Nephron (organoid): ENCODE measurements around the gene KMT5B.

Source experiments
- H3K27ac Mint-ChIP-seq, 3 experiments: 2 replicates each; pipeline ENCODE4 v1.8.0; 2020; ENCODE audit warnings: mixed read lengths in 3 of 3, mild to moderate bottlenecking in 2 of 3, moderate library complexity in 1 of 3
- H3K27me3 Mint-ChIP-seq: 2 replicates; pipeline ENCODE4 v1.8.0; 2021; ENCODE audit warnings: low read depth, mild to moderate bottlenecking, moderate library complexity, mixed read lengths
- H3K36me3 Mint-ChIP-seq: 2 replicates; pipeline ENCODE4 v1.8.0; 2020; ENCODE audit warnings: low read depth, mixed read lengths
- H3K4me1 Mint-ChIP-seq: 2 replicates; pipeline ENCODE4 v1.8.0; 2020; ENCODE audit warnings: mixed read lengths
- H3K4me3 Mint-ChIP-seq, 3 experiments: 2 replicates each; pipeline ENCODE4 v1.8.0; 2020; ENCODE audit warnings: mild to moderate bottlenecking in 3 of 3, mixed read lengths in 3 of 3, moderate library complexity in 2 of 3
- H3K9me3 Mint-ChIP-seq: 2 replicates; pipeline ENCODE4 v1.8.0; 2020; ENCODE audit warnings: mixed read lengths
- TF ChIP-seq, protein P1 (sequence below), 3 experiments: fragments of 200-600 bp; sonication (generic); IDR thresholded peaks; one replicate each; pipeline ENCODE4 v1.5.0; 2021; ENCODE audit warnings: antibody characterized with exemption in 3 of 3; ENCODE audit not compliant: unreplicated experiment in 3 of 3

KMT5B gene

DNA sequence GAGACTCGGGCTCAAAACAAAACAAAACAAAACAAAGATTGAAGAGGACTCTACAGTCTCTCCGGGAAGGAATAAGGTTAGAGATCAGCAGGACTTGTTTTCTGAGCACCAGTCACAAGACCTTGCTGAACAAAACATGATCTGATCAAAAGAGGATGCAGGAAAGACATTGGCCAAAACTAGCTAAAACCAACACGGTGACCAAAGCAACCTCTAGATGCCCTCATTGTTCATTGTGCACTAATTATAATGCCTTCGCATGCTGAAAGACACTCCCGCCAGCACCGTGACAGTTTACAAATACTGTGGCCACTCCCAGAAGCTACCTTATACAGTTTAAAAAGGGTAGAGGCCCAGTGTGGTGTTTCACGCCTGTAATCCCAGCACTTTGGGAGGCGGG is 76.2 kb downstream of the KMT5B start:
- peaks cover 32% of the 10 kb centered on the region for H3K9me3 Mint-ChIP-seq
- H3K27ac Mint-ChIP-seq = no peak overlapping the region
- H3K4me3 Mint-ChIP-seq = no peak overlapping the region
- TF ChIP-seq, protein P1, sequence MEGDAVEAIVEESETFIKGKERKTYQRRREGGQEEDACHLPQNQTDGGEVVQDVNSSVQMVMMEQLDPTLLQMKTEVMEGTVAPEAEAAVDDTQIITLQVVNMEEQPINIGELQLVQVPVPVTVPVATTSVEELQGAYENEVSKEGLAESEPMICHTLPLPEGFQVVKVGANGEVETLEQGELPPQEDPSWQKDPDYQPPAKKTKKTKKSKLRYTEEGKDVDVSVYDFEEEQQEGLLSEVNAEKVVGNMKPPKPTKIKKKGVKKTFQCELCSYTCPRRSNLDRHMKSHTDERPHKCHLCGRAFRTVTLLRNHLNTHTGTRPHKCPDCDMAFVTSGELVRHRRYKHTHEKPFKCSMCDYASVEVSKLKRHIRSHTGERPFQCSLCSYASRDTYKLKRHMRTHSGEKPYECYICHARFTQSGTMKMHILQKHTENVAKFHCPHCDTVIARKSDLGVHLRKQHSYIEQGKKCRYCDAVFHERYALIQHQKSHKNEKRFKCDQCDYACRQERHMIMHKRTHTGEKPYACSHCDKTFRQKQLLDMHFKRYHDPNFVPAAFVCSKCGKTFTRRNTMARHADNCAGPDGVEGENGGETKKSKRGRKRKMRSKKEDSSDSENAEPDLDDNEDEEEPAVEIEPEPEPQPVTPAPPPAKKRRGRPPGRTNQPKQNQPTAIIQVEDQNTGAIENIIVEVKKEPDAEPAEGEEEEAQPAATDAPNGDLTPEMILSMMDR (IDR thresholded peaks at IDR 0.05; ENCODE audit: unreplicated experiment in 3 of 3) = no peak
- peaks cover 23% of the 10 kb centered on the region for H3K36me3 Mint-ChIP-seq
- peaks cover 15% of the 10 kb centered on the region for H3K4me1 Mint-ChIP-seq
- H3K27me3 Mint-ChIP-seq = peaks cover 11% of the 10 kb centered on the region

DNA sequence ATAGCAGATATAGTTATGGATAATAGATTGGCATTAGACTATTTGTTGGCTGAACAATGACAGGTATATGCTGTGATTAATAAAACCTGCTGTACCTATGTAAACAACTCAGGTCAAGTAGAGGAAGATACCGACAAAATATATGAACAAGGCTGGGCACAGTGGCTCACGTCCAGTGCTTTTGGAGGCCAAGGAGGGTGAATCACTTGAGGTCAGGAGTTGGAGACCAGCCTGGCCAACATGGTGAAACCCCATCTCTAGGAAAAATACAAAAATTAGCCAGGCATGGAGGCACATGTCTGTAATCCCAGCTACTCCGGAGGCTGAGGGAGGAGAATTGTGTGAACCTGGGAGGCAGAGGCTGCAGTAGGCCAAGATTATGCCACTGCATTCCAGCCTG is 77.9 kb downstream of the KMT5B start:
- no peak overlapping the region for H3K4me3 Mint-ChIP-seq
- H3K4me1 Mint-ChIP-seq = peaks cover 11% of the 10 kb centered on the region
- peaks cover 36% of the 10 kb centered on the region for H3K9me3 Mint-ChIP-seq
- no peak overlapping the region for H3K27ac Mint-ChIP-seq
- peaks cover 24% of the 10 kb centered on the region for H3K36me3 Mint-ChIP-seq
- TF ChIP-seq, protein P1 (IDR thresholded peaks at IDR 0.05; ENCODE audit: unreplicated experiment in 3 of 3) = no peak
- H3K27me3 Mint-ChIP-seq = peaks cover 7% of the 10 kb centered on the region

DNA sequence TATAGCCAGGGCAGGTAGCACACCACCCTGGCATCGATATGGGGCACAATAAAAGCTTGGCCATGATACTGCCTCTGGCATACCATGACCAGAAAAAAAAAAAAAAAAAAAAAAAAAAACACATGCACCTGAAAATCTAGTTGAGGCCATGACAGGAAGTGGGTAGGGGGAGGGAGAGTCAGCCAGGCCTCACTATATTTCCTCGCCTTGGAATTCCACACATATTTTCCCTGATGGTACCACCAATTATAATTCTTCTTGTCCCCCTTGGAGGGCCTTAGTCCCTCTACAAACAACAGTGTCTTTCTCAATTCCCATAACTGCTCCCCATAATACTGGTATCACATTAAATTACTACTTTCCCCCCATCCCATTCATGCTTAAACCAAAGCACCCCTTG is 79.3 kb downstream of the KMT5B start:
- Mint-ChIP-seq H3K36me3 (peaks cover 24% of the 10 kb centered on the region), H3K9me3 (peaks cover 42% of the 10 kb centered on the region), H3K27me3 (peaks cover 9% of the 10 kb centered on the region), H3K4me1 (peaks cover 21% of the 10 kb centered on the region), H3K4me3 (no peak overlapping the region), H3K27ac (no peak overlapping the region)
- TF ChIP-seq, protein P1 (IDR thresholded peaks at IDR 0.05; ENCODE audit: unreplicated experiment in 3 of 3) = no peak

DNA sequence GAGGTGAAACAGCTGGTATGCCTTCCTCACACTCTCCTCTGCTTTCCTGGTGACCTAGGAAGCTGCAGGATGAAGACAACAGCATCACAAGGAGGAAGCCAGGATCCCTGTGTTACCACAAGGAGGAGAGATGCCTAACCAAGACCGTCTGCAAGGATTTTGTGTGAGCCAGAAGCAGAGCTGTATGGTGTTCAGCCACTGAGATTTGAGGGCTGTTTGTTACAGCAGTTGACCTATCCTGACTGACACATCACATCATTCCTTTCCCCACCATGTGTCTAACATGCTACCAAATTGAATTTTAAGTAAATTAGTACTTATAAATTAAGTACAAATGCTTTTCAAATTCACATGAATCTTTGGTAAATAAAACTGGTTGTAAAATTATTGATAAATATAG is 83.0 kb downstream of the KMT5B start:
- Mint-ChIP-seq H3K4me3 (peak overlapping the region in 2 of 3 experiments; percentile 62 to 81), H3K27ac (peak overlapping the region in 2 of 3 experiments; percentile 14 to 23), H3K9me3 (peaks cover 32% of the 10 kb centered on the region), H3K4me1 (peaks cover 10% of the 10 kb centered on the region), H3K27me3 (peaks cover 7% of the 10 kb centered on the region), H3K36me3 (peaks cover 20% of the 10 kb centered on the region)
- TF ChIP-seq, protein P1 (IDR thresholded peaks at IDR 0.05; ENCODE audit: unreplicated experiment in 3 of 3) = no peak

DNA sequence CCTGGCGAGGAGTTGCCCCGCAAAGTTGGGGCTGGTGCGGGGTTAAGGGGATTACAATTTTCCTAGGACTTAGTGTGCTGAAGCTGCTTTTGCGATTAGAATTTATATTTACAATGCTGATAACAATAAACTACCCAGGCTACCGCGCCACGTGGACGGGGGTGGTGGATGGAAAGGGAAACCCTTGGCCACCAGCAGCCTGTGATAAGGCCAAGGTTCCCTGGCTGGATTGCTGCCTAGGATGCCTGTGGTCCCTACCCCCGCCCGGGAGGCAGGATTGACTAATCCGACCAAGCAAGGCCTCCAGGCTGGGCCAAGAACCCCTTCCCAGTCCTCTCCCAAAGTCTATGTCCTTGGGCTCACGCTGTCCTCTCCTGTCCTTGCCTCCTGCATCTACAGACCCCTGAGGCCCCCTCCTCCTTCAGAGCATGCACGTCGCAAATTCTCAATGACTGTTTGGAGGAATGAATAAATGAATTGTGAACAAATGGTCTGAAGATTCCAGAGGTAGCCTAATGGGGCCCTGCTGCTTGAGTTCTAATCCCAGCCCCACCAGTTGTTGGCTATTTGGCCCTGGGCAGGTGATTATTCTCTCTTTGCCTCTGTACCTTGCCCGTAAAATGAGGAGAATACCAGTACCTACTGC is 84.3 kb downstream of the KMT5B start:
- H3K4me3 Mint-ChIP-seq = peak overlapping the region; percentile 62 to 81 (median 79)
- H3K4me1 Mint-ChIP-seq = peaks cover 10% of the 10 kb centered on the region
- H3K9me3 Mint-ChIP-seq = peaks cover 22% of the 10 kb centered on the region
- H3K27ac Mint-ChIP-seq = peak overlapping the region; percentile 14 to 68 (median 23)
- TF ChIP-seq, protein P1 (IDR thresholded peaks at IDR 0.05; ENCODE audit: unreplicated experiment in 3 of 3) = no peak
- H3K27me3 Mint-ChIP-seq = peaks cover 7% of the 10 kb centered on the region
- H3K36me3 Mint-ChIP-seq = peaks cover 10% of the 10 kb centered on the region
